ENCODE measurements around the gene FYN. TPM values are rescaled to one million over a fixed set of nuclear protein-coding genes. Genes with fewer than 3 reads are reported as not detected.

The FYN gene
- total and polyA plus RNA-seq, 9 of the 15 experiments (the other 6 are each of a cell fraction or from before 2014, with no cell fraction given): 2.9 to 22.1 (median 11.4) TPM

DNA sequence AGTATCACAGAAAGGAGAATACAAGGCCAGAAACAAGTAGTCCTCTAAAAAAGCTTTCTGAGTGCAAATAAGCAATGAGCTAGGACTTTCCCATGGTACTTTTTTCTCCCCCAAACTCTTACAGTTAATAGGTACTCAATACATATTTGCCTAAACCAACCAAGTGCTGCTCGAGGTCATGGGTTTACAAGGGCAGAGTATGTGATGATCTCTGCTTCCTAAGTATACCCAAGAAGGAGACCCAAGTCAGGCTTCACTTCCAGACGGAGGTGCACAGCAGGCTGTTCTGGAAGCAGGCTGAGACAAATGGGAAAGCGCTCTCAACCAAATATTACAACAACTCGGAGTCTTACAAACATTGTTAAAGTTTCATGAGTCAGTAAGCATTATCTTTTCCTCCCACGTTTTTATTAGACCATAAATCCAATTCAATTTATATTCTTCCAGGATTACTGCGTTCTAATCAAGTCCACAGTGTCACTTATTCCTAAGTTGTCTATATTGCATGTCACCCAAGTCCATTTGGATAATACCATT is 8.1 kb downstream of the FYN start (continued):
- TF ChIP-seq TEAD4 (IDR thresholded peaks at IDR 0.05; ENCODE audit: low read length): no peak
- no peak for TF ChIP-seq TEAD4 (CRISPR knock-in tag; IDR thresholded peaks at IDR 0.05; ENCODE audit: borderline replicate concordance)
- TF ChIP-seq ELF2 (CRISPR knock-in tag; IDR thresholded peaks at IDR 0.05): no peak
- TF ChIP-seq, protein P1, sequence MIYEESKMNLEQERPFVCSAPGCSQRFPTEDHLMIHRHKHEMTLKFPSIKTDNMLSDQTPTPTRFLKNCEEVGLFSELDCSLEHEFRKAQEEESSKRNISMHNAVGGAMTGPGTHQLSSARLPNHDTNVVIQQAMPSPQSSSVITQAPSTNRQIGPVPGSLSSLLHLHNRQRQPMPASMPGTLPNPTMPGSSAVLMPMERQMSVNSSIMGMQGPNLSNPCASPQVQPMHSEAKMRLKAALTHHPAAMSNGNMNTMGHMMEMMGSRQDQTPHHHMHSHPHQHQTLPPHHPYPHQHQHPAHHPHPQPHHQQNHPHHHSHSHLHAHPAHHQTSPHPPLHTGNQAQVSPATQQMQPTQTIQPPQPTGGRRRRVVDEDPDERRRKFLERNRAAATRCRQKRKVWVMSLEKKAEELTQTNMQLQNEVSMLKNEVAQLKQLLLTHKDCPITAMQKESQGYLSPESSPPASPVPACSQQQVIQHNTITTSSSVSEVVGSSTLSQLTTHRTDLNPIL (CRISPR knock-in tag; IDR thresholded peaks at IDR 0.05): no peak
- no peak for TF ChIP-seq CBX8 (IDR thresholded peaks at IDR 0.05; ENCODE audit: borderline replicate concordance, extremely low read depth, low read depth, low read length, poor library complexity, severe bottlenecking)
- TF ChIP-seq KAT8 (IDR thresholded peaks at IDR 0.05; ENCODE audit: low read depth): no peak
- TF ChIP-seq, protein P2, sequence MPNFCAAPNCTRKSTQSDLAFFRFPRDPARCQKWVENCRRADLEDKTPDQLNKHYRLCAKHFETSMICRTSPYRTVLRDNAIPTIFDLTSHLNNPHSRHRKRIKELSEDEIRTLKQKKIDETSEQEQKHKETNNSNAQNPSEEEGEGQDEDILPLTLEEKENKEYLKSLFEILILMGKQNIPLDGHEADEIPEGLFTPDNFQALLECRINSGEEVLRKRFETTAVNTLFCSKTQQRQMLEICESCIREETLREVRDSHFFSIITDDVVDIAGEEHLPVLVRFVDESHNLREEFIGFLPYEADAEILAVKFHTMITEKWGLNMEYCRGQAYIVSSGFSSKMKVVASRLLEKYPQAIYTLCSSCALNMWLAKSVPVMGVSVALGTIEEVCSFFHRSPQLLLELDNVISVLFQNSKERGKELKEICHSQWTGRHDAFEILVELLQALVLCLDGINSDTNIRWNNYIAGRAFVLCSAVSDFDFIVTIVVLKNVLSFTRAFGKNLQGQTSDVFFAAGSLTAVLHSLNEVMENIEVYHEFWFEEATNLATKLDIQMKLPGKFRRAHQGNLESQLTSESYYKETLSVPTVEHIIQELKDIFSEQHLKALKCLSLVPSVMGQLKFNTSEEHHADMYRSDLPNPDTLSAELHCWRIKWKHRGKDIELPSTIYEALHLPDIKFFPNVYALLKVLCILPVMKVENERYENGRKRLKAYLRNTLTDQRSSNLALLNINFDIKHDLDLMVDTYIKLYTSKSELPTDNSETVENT (CRISPR knock-in tag; IDR thresholded peaks at IDR 0.05): no peak
- no peak for TF ChIP-seq FUS (optimal IDR thresholded peaks at IDR 0.05; ENCODE audit: low read depth, low read length)
- TF ChIP-seq ZNF12 (CRISPR knock-in tag; IDR thresholded peaks at IDR 0.05): no peak
- TF ChIP-seq ZBTB7A (IDR thresholded peaks at IDR 0.05; ENCODE audit: borderline replicate concordance, control insufficient read depth, low read depth, low read length): no peak
- no peak for TF ChIP-seq POLR2AphosphoS2 (IDR thresholded peaks at IDR 0.05; ENCODE audit: low read length)
- TF ChIP-seq, protein P3, sequence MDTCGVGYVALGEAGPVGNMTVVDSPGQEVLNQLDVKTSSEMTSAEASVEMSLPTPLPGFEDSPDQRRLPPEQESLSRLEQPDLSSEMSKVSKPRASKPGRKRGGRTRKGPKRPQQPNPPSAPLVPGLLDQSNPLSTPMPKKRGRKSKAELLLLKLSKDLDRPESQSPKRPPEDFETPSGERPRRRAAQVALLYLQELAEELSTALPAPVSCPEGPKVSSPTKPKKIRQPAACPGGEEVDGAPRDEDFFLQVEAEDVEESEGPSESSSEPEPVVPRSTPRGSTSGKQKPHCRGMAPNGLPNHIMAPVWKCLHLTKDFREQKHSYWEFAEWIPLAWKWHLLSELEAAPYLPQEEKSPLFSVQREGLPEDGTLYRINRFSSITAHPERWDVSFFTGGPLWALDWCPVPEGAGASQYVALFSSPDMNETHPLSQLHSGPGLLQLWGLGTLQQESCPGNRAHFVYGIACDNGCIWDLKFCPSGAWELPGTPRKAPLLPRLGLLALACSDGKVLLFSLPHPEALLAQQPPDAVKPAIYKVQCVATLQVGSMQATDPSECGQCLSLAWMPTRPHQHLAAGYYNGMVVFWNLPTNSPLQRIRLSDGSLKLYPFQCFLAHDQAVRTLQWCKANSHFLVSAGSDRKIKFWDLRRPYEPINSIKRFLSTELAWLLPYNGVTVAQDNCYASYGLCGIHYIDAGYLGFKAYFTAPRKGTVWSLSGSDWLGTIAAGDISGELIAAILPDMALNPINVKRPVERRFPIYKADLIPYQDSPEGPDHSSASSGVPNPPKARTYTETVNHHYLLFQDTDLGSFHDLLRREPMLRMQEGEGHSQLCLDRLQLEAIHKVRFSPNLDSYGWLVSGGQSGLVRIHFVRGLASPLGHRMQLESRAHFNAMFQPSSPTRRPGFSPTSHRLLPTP (IDR thresholded peaks at IDR 0.05; ENCODE audit: borderline replicate concordance, extremely low read depth, insufficient read length): no peak
- TF ChIP-seq, protein P4, sequence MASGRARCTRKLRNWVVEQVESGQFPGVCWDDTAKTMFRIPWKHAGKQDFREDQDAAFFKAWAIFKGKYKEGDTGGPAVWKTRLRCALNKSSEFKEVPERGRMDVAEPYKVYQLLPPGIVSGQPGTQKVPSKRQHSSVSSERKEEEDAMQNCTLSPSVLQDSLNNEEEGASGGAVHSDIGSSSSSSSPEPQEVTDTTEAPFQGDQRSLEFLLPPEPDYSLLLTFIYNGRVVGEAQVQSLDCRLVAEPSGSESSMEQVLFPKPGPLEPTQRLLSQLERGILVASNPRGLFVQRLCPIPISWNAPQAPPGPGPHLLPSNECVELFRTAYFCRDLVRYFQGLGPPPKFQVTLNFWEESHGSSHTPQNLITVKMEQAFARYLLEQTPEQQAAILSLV (tag; IDR thresholded peaks at IDR 0.05): no peak
- TF ChIP-seq TAF1 (IDR thresholded peaks at IDR 0.05; ENCODE audit: control insufficient read depth, extremely low read depth, insufficient read depth, low read length, severe bottlenecking): no peak
- no peak for TF ChIP-seq KAT7 (CRISPR knock-in tag; IDR thresholded peaks at IDR 0.05; ENCODE audit: borderline replicate concordance)

Data from K562 (cell line).